HG02798 (cell line): ENCODE results near the gene KCTD18.

Experiments used
- ATAC-seq: cut with Tn5 transposase; IDR thresholded peaks from one replicate; pipeline ENCODE4 v1.9.1; 2021; ENCODE audit warnings: mild to moderate bottlenecking; ENCODE audit not compliant: unreplicated experiment, poor library complexity

KCTD18 gene

GRCh38 chr2:200488169-200488568 lies 21.7 kb downstream of the KCTD18 start:
- no peak for ATAC-seq

- no peak for ATAC-seq
Observed at GRCh38 chr2:200486529-200486928, 23.3 kb downstream of the KCTD18 start.

- no peak for ATAC-seq
Observed at GRCh38 chr2:200484934-200485333, 24.9 kb downstream of the KCTD18 start.

GRCh38 chr2:200483729-200484198 lies 26.1 kb downstream of the KCTD18 start:
- ATAC-seq, result peak; percentile 68

GRCh38 chr2:200482194-200482593 lies 27.7 kb downstream of the KCTD18 start:
- peak; percentile 43 for ATAC-seq

- no peak for ATAC-seq
Observed at GRCh38 chr2:200479692-200480265, 30.1 kb downstream of the KCTD18 start.

- ATAC-seq, result no peak
Observed at GRCh38 chr2:200477667-200478131, 32.2 kb downstream of the KCTD18 start.

- no peak for ATAC-seq
Observed at GRCh38 chr2:200476836-200477235, 33.0 kb downstream of the KCTD18 start.

GRCh38 chr2:200475795-200476194 lies 34.1 kb downstream of the KCTD18 start:
- ATAC-seq, result no peak

- ATAC-seq, result no peak
Observed at GRCh38 chr2:200472853-200473464, 36.9 kb downstream of the KCTD18 start.

- peak; percentile 14 for ATAC-seq
Observed at GRCh38 chr2:200471928-200472645, 37.8 kb downstream of the KCTD18 start.

GRCh38 chr2:200471324-200471848 lies 38.5 kb downstream of the KCTD18 start:
- ATAC-seq, result peak; percentile 87

- no peak for ATAC-seq
Observed at GRCh38 chr2:200470230-200470629, 39.6 kb downstream of the KCTD18 start.

- no peak for ATAC-seq
Observed at GRCh38 chr2:200469708-200470211, 40.1 kb downstream of the KCTD18 start.

GRCh38 chr2:200467806-200468681 lies 41.8 kb downstream of the KCTD18 start:
- ATAC-seq, result no peak

GRCh38 chr2:200466425-200467418 lies 43.1 kb downstream of the KCTD18 start:
- no peak for ATAC-seq

- no peak for ATAC-seq
Observed at GRCh38 chr2:200463452-200463851, 46.4 kb downstream of the KCTD18 start.

- no peak for ATAC-seq
Observed at GRCh38 chr2:200461846-200462710, 47.8 kb downstream of the KCTD18 start.
